CD1c-positive myeloid dendritic cell (primary cell): ENCODE data around the gene ATRAID.

Source experiments
- DNase-seq: peaks from one replicate; pipeline ENCODE4 v3.0.0-alpha.2; 2016; ENCODE audit errors: extremely low spot score

ATRAID gene

GRCh38 chr2:27249891-27250651 is 38.2 kb downstream of the ATRAID start:
- DNase-seq = peak; percentile 74

DNA sequence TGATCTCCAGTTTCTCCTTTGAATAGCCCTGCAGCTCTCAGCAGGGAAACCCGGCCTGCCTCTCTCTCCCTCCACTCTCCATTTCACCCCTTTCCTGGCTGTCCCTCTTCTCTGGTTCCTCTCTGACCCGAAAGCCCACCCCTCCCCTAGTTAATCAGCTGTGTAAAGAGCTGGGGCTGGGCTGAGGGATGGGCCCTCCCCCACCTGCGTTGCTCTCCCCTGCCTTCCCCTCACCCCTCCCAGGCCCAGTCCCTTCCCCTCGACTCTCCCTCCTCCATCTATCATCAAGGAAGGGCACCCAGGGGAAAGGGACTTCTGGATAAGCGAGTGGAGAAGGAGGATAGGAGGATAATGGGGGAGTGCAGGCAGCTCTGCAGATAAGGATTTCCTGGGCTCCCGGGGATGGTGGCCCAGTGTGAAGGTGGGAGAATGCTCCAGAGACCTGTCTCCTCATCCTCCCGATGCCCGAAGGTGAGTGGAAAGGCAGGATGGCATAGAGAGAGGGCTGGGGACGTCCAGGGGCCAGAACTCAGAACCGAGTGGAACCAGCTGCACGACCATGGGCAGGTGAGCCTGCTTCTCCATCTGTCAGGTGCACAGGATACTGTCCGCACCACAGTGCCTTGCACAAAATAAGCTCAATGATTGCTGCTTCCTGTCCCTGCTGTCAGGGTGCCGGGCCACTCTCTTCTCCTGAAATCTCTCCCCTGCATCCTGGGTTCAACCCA is 39.0 kb downstream of the ATRAID start:
- DNase-seq = no peak

- no peak for DNase-seq
These were observed 39.9 kb downstream of the ATRAID start for GRCh38 chr2:27251766-27252165.

DNA sequence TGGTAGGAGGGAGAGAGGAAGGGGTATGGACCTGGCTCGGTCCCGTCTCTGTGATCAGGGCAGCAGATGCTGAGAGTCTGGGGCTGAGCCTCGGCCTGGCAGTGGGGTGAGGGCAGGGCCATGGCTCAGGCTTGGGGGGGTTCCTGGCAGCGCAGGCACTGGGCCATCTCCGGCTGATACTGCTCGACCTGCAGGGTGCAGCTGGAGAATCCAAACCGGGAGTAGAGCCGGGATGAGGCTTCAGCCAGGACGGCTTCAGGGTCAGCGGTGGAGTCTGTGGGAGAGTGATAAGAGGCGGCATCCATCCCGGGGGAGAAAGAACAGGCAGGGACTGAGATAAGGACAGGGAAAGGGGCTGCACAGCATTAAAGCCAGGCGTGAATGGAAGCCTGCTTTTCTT is 43.3 kb downstream of the ATRAID start:
- no peak for DNase-seq

GRCh38 chr2:27255660-27256059 is 43.8 kb downstream of the ATRAID start:
- DNase-seq = no peak

DNA sequence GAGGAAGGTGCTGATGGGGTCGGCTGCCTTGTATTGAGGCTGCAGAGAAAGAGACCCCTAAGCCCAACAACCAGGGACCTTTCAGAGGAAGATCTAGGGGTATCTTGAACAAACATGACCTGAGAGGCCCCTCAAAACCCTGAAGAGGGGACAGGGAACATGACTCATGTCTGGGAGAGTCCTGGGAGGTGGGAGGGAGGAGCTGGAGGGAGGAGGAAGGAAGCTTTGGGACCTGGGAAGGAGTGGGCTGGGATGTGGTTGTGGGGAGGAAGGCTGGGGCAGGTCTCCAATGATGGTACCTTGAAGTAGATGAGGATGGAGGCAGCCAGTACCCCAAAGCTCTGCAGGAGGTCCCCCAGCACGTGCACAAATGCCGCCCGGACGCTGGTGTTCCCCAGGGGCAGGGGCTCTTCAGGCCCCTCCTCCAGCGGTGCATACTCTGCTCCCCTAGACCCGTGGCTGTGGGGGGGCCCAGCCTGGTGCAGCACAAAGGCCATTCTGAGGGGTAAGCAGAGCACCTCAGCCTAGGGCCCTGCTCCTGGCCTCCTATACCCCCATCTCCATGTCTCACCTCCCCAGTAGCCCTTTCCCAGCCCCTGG is 45.1 kb downstream of the ATRAID start:
- DNase-seq = no peak

- DNase-seq = no peak
These were observed 46.2 kb downstream of the ATRAID start for GRCh38 chr2:27258051-27258450.

DNA sequence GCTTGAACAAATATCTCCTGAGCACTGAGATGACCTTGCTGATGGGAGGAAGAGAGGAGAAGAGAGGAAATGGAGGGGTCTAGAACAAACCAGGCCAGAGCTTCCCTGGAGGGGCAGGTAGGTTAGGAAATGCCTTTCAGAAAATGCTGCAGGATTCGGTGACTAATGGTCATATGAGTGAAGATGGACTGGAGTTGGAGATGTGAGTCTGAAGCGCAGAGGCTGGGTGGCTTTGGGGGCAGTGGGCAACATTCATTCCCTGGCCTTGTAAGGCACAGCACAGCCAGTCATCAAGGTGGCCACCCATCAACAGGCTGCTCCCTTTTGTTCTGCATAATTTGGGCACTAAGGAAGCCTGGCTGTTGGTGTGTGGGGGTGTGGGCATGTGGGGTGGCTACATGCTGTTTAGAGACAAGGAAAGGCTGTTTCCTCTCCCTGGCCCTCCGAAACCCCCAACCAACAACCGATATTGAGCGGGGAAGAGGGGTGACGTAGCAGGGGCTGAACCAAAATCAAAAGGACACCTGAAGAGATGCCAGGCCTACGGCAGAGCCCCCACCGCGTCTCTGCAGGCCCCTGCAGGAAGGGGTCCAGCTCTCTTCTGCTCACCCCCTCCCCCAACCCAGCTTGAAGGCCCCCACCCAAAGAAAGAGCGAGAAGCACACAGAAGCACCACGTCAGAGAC is 49.5 kb downstream of the ATRAID start:
- DNase-seq = no peak

- DNase-seq = no peak
These were observed 50.1 kb downstream of the ATRAID start for GRCh38 chr2:27261926-27262298.

DNA sequence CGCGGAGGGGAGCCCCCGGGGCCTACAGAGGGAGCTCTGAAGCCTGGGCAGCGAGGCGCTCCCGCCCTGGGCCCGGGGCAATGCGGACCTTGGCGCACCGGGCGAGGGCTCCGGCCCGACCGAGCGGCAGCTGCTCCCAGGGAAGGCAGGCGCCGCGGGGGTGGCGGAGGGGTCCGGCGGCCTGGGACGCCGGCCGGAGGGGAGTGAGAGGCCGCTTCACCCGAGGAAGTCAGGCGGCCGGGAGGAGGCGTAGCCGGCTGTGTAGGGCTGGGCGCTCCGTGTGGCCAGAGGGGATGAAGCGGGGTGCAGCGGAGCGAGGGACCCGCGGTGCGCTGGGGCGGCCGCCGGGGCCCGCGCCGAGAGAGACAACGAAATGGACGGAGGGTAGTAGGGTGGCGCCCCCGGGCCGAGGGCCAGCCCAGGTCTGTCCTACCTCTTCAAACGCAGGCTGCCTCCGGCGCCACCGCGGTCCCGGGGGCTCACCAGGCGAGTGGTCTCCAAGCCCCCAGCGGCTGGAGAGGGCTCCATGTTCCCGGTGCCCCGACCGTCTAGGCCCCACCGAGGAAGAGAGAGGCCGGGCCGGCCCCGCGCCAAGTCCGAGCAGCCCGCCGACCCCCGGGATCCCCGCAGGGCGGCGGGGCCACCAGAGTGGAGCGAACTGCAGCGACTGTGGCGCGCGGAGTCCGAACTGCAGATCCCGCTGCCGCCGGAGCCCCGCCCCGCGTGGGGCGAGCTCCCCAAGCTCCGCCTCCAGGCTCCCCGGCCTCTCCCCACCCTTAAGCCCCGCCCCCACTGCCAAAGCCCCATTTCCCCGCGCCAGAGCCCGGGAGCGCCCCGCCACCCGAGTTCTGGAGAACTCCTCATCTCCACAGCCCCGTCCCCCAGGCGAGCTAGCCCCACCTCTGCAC is 50.8 kb downstream of the ATRAID start, which contains the start of gene SLC30A3:
SLC30A3 (minus strand) TSS at position 669 of the 908 bp plus-strand sequence; CDS start at position 528, 141 bp downstream.
- peak; percentile 67 for DNase-seq

DNA sequence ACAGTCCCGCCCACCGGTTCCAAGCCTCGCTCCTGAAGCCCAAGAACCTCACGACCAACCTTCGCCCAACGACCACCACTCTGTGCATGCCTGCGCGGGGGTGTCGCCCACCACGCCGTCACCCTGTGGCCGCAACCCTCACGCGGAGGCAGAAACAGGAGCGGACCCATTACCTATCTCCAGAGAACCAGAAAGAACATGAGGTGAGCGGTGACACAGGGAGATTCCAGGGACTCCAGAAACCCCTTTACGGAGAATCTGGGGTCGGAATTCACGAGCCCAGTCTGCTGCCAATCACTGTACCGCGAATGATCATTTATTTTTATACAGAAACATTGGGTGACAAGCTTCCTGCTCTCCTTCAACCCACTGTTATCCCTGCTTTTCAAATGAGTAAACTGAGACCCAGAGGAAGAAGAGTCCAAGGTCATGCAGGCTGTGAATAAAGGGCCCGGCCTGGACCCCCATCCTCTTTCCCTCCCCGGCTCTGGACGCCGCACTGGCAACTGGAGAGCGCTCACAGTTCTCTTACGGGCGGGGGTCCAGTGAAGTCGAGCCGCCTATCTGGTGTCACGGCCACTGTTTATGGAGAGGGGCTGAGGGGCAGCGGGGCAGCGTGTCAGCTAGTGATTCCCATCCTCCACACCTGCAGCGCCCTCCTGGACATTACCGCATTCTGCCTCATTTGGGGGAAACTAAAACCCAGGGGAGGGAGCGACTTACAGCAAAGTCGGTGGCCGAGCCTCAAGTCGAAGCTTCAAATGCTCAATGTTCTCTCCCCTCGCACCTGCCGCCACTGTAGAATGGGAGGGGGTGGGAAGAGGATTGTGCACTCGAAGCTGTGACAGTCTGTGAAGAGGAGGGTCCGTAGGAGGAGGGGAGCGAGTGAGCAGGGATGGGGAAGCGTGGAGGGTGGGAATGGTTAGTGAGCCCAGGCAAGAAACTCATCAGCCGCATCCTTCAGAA is 51.7 kb downstream of the ATRAID start:
- DNase-seq = no peak

DNA sequence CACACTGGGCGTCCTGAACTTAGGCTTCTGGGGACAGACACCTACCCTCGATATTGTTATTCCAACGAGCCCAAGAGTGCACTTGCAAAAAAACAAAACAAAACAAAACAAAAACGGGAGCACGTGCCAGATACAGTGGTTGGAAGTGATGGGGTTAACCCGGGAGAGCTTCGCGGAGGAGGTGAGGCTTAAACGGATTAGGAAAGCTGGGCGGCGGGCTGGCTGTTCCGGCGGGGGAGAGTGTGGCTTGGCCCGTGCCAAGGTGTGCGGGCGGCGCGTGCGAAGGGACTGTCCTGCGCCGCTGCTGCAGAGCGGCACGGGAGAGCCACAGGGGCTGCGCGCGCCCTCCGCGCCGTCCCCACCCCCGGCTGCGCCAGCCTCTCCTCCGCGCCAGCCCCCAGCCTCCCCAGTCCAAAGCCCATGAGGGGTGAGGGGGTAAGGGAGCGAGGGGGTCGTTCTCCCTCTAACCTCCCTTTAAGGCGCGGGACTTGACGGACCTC is 52.5 kb downstream of the ATRAID start:
- no peak for DNase-seq

- peak; percentile 69 for DNase-seq
These were observed 53.1 kb downstream of the ATRAID start for GRCh38 chr2:27264753-27265535.

DNA sequence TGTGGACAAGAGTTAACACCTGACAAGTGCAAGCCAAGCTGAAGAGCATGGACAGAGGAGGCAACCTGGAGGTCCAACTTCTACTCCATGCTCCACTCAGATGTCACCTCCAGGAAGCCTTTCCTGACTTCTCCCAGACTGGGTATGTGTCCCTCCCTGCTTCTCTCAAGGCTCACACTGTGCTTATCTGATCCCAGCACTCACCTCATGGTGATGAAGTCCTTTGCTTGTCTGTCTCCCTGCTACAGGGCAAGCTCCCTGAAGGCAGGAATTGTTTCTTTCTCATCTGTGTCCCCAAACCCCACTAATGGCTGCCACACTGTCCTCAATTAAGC is 53.7 kb downstream of the ATRAID start:
- no peak for DNase-seq
